Measurements from ENCODE around the gene OVCA2.

DNA sequence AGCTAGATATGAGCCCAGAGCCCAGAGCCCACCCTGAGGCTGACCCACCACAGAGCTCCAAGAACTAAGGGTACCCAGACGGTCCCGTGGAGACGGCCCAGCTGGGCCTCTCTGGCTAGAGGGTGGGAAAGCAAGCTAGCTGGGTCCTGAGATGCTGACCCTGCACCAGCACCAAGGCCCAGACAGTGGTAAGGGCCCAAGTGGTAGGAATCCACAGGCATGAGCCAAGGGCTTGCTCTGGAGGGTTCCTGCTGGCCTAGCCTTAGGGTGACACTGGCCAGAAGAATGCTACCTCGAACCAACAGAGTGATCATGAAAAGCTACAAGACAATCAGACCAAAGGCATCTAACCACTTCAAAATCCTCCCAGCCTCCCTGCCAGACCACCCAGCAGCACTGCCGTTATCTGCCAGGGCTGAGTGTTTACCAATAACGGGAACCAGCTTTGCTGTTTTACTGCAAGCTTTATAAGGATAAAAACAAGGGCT, 26.3 kb downstream of the OVCA2 start:
- TF ChIP-seq, protein P1, sequence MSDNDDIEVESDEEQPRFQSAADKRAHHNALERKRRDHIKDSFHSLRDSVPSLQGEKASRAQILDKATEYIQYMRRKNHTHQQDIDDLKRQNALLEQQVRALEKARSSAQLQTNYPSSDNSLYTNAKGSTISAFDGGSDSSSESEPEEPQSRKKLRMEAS (IDR thresholded peaks at IDR 0.05): no peak
- no peak for TF ChIP-seq EGR1 (IDR thresholded peaks at IDR 0.05)
- TF ChIP-seq RAD21 (IDR thresholded peaks at IDR 0.05; ENCODE audit: low read depth): no peak
- TF ChIP-seq TAF1 (IDR thresholded peaks at IDR 0.05; ENCODE audit: low read depth): no peak
- no peak for TF ChIP-seq FOXM1 (IDR thresholded peaks at IDR 0.05; ENCODE audit: borderline replicate concordance, low read depth)
- no peak for TF ChIP-seq EP300 (IDR thresholded peaks at IDR 0.05; ENCODE audit: borderline replicate concordance)
- TF ChIP-seq CREB1 (IDR thresholded peaks at IDR 0.05; ENCODE audit: low read depth): no peak
- TF ChIP-seq, protein P2, sequence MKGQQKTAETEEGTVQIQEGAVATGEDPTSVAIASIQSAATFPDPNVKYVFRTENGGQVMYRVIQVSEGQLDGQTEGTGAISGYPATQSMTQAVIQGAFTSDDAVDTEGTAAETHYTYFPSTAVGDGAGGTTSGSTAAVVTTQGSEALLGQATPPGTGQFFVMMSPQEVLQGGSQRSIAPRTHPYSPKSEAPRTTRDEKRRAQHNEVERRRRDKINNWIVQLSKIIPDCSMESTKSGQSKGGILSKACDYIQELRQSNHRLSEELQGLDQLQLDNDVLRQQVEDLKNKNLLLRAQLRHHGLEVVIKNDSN (IDR thresholded peaks at IDR 0.05): no peak

Data from Ishikawa (cell line).